HL-60 (cell line): Measurements from ENCODE around the gene ZNF343.
A peak's percentile ranks its signal among the peaks of the same experiment; 100 is the strongest.

ENCODE experiments used
- DNase-seq, 2 experiments: peaks; one replicate each; pipeline ENCODE4 v3.0.0-alpha.2; 2010 to 2020; ENCODE audit warnings: low read depth in 1 of 2, low spot score in 1 of 2
- H3K27ac ChIP-seq: fragments of 250-450 bp; sonication (Bioruptor Pico); replicated peaks from 2 replicates; pipeline ENCODE4 v1.5.1; 2020; ENCODE audit warnings: mild to moderate bottlenecking, moderate library complexity
- H3K27me3 ChIP-seq: fragments of 250-450 bp; sonication (Bioruptor Pico); 2 replicates; pipeline ENCODE4 v1.5.1; 2021; ENCODE audit warnings: mild to moderate bottlenecking, moderate library complexity; ENCODE audit not compliant: insufficient read depth, poor library complexity, severe bottlenecking
- H3K4me3 ChIP-seq: replicated peaks from 2 replicates; pipeline ENCODE4 v1.5.1; 2011; ENCODE audit warnings: mild to moderate bottlenecking, control low read depth, low read length; ENCODE audit not compliant: insufficient read depth
- CTCF ChIP-seq: IDR thresholded peaks from one replicate; pipeline ENCODE4 v1.5.1; 2011; ENCODE audit warnings: low read length, control low read depth, inconsistent platforms; ENCODE audit not compliant: insufficient read depth
- GABPA ChIP-seq: IDR thresholded peaks from 2 replicates; pipeline ENCODE4 v1.6.1; 2012; ENCODE audit warnings: low read depth
- POLR2AphosphoS5 ChIP-seq: IDR thresholded peaks from 2 replicates; pipeline ENCODE4 v1.6.1; 2012; ENCODE audit warnings: low read depth
- SPI1 ChIP-seq: IDR thresholded peaks from 2 replicates; pipeline ENCODE4 v1.6.1; 2012; ENCODE audit warnings: low read depth, mild to moderate bottlenecking, borderline replicate concordance
- long read RNA-seq: library from polyadenylated mRNA; unstranded; transcript quantifications from one replicate; pipeline ENCODE4 v2.0.0, GENCODE V29; 2020
- TF ChIP-seq, protein P1 (sequence below): IDR thresholded peaks from 2 replicates; pipeline ENCODE4 v1.6.1; 2012; ENCODE audit warnings: low read depth; ENCODE audit not compliant: insufficient replicate concordance

Gene ZNF343
- long read RNA-seq, transcript ZNF343-201 (6 exons, 3,632 nt): major isoform, 26 of 30 reads
- long read RNA-seq, partial matches to known transcripts: 1 of 30 reads
- long read RNA-seq, other reads (novel, unspliced or antisense): 2 of 30 reads

DNA sequence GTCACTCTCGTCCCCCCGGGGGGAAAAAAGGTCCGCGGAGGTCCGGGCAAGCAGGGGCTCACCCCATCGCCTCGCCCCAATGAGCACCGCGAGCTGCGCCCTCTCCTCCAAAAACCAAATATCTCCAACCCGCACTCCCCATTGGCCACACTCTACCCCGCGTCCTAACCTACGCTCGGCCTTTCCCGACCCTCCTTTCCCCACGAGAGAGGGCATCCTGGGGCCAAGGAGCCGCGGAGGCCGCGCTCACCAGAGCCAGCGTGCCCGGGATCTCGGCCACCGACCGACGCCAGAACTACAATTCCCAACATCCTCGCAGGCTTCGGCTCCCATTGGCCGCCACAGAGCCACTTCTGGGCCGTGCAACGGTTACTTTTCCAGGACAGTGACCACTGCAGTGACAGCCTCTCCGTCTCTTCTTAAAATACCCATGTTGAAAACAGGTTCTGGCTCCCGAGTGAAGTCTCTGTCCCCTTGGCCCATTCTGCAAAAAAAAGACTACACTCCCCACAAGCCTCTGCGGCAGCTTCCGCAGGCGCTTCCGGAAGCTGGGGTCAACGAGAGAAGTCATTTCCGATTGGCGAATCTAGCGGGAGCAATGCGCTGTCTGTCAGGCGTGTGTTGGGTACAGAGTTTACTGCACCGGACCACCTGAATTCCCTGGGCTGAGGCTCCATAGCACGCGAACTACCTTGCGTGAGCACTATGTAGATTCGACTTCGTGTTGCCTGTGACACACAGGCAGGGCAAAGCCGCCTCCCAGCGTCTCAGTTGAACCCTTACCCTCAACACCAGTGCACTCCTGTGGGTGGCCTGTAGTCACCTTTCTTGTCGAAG, at the start of gene ZNF343:
Gene ZNF343, minus strand, starts transcription at position 285 of the 837 bp plus-strand sequence. CDS start 15,020 bp downstream, outside the sequence.
- Histone ChIP-seq H3K27me3 (no peaks in the 10 kb centered on the region), H3K27ac (peak within 1 kb of the TSS; percentile 91), H3K4me3 (peak within 1 kb of the TSS; percentile 91)
- DNase-seq: peak; percentile 52 to 84
- no peak for TF ChIP-seq SPI1
- TF ChIP-seq, protein P1, sequence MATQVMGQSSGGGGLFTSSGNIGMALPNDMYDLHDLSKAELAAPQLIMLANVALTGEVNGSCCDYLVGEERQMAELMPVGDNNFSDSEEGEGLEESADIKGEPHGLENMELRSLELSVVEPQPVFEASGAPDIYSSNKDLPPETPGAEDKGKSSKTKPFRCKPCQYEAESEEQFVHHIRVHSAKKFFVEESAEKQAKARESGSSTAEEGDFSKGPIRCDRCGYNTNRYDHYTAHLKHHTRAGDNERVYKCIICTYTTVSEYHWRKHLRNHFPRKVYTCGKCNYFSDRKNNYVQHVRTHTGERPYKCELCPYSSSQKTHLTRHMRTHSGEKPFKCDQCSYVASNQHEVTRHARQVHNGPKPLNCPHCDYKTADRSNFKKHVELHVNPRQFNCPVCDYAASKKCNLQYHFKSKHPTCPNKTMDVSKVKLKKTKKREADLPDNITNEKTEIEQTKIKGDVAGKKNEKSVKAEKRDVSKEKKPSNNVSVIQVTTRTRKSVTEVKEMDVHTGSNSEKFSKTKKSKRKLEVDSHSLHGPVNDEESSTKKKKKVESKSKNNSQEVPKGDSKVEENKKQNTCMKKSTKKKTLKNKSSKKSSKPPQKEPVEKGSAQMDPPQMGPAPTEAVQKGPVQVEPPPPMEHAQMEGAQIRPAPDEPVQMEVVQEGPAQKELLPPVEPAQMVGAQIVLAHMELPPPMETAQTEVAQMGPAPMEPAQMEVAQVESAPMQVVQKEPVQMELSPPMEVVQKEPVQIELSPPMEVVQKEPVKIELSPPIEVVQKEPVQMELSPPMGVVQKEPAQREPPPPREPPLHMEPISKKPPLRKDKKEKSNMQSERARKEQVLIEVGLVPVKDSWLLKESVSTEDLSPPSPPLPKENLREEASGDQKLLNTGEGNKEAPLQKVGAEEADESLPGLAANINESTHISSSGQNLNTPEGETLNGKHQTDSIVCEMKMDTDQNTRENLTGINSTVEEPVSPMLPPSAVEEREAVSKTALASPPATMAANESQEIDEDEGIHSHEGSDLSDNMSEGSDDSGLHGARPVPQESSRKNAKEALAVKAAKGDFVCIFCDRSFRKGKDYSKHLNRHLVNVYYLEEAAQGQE: peak; percentile 47
- TF ChIP-seq GABPA: peak; percentile 98
- no peak for TF ChIP-seq CTCF
- TF ChIP-seq POLR2AphosphoS5: peak; percentile 83

- TF ChIP-seq POLR2AphosphoS5 (no peak), SPI1 (no peak), CTCF (no peak), GABPA (no peak)
- TF ChIP-seq, protein P1: no peak
- H3K27ac ChIP-seq: no peak overlapping the region
- DNase-seq: no peak
- H3K4me3 ChIP-seq: no peak overlapping the region
- H3K27me3 ChIP-seq: peaks cover 39% of the 10 kb centered on the region
Measured at GRCh38 chr20:2557873-2558580, 49.3 kb upstream of the ZNF343 start.

GRCh38 chr20:2545594-2545993, 36.9 kb upstream of the ZNF343 start:
- Histone ChIP-seq H3K4me3 (no peak overlapping the region), H3K27ac (no peak overlapping the region), H3K27me3 (peaks cover 18% of the 10 kb centered on the region)
- DNase-seq: no peak
- TF ChIP-seq, protein P1: no peak
- TF ChIP-seq CTCF: no peak
- no peak for TF ChIP-seq POLR2AphosphoS5
- no peak for TF ChIP-seq GABPA
- no peak for TF ChIP-seq SPI1
